ENCODE data around the gene CARS1. TPM values are rescaled to one million over a fixed set of nuclear protein-coding genes. Genes with fewer than 3 reads are reported as not detected.

The CARS1 gene
- total RNA-seq, 2 donors from 2014 or later: 15.8 to 20.8 TPM

DNA sequence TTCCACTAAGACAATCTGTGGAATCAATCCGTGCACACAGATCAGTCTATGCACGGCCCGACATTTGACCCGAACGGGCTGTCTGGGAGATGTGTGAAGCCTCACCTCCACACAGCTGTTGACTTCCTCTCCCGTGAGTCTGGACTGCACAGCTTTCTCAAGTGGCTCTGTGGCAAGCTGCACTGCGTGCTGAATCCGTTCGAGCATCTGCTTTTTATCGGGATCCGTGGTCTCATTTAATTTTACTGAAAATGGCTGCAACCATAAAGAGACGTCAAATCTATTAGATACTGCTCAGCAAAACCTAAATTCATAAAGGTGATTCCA is 19.3 kb downstream of the CARS1 start:
- H3K27ac ChIP-seq: no peak overlapping the region
- H3K9me3 ChIP-seq: no peaks in the 10 kb centered on the region
- 86 to 93% methylated on average over 7 to 12 of the region's 12 CpGs for WGBS, 2 donors
- peaks cover 14% of the 10 kb centered on the region for H3K4me1 ChIP-seq
- H3K27me3 ChIP-seq: no peaks in the 10 kb centered on the region
- DNase-seq (no peak), ATAC-seq (no peak)
- intact Hi-C loops (cut with DNase I): loop anchor here (5.0 kb wide), 1 partner anchor 54 kb away; no protein-coding TSS in a partner anchor
- no peak for TF ChIP-seq POLR2A (IDR thresholded peaks at IDR 0.05)
- no peak for TF ChIP-seq CTCF (IDR thresholded peaks at IDR 0.05)
- no peak overlapping the region for H3K4me3 ChIP-seq
- H3K36me3 ChIP-seq (replicated peaks in 1 of 2; ENCODE audit: insufficient read depth in 1 of 2, low read depth in 2 of 2): peaks cover 8 to 16% of the 10 kb centered on the region in 2 donors

DNA sequence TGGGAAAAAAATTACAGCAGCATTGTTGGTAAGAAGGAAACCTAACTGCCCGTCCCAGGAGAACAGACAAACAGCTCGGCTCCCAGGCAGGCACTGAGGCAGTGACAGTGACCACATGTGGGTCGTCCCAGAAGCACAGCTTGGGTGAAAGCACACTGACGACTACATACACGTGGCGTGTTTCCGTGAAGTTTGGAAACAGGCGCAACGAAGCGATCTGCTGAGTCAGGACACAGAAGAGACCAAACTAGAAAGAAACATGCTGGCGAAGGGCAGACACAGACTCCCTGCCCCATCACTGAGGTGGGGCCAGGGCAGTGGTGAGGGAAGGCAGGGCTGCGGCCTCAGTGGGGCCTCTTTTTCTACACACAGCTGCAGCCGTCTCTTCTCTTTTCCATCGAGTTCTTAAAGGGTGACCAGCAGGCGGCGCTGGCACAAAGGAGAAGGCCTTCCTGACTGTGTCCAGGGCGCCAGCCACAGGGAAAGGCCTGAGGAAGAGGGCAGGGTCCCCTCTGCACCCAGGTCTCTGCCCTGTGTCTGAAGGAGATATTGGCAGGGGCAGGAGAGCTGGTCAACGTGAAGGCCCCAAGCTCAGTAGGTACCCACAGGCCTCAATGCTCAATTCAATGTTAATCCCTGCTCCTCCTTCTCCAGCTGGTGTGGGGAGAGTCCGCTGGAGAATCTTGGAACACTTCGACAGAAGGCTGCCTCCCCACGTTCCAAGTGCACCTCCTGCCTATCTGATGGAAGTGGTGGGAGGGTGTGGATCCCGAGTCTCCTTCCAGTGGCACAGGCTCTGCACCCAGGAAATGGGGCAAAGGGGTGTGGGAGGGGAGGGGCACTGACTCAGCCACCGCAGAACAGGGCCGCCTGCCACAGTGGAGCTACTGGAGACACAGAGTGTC is 19.9 kb downstream of the CARS1 start:
- peaks cover 8% of the 10 kb centered on the region for H3K4me1 ChIP-seq
- 53 to 67% methylated on average over 21 to 24 of the region's 24 CpGs for WGBS, 2 donors
- H3K4me3 ChIP-seq: no peak overlapping the region
- intact Hi-C loops (cut with DNase I): loop anchor here (5.0 kb wide), 1 partner anchor 55 kb away; no protein-coding TSS in a partner anchor
- no peak overlapping the region for H3K27ac ChIP-seq
- H3K27me3 ChIP-seq: no peaks in the 10 kb centered on the region
- no peaks in the 10 kb centered on the region for H3K9me3 ChIP-seq
- H3K36me3 ChIP-seq (replicated peaks in 1 of 2; ENCODE audit: insufficient read depth in 1 of 2, low read depth in 2 of 2): peaks cover 8 to 16% of the 10 kb centered on the region in 2 donors
- DNase-seq (peak; percentile 81 to 86 (median 84)), ATAC-seq (peak; percentile 85)
- TF ChIP-seq POLR2A (IDR thresholded peaks at IDR 0.05) (no peak), CTCF (IDR thresholded peaks at IDR 0.05) (peak; percentile 43 to 78 (median 71))

DNA sequence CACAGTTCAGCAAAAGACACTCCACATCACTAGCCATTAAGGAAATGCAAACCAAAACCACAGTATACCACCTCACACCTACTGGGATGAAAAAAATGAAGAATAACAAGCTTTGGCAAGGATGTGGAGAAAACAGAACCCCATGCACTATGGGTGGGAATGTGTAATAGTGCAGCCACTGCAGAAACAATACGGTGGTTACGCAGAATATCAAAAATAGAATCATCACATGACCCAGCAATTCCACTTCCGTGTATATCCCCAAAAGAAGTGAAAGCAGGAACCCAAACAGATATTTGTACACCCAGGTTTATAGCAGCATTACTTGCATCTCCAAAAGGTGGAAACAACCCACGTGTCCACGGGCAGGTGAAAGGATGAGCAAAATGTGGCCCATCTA is 20.8 kb downstream of the CARS1 start:
- Histone ChIP-seq H3K4me3 (no peak overlapping the region), H3K27ac (no peak overlapping the region), H3K9me3 (no peaks in the 10 kb centered on the region), H3K27me3 (no peaks in the 10 kb centered on the region), H3K4me1 (no peaks in the 10 kb centered on the region), H3K36me3 (replicated peaks in 1 of 2; ENCODE audit: insufficient read depth in 1 of 2, low read depth in 2 of 2) (peaks cover 8 to 16% of the 10 kb centered on the region in 2 donors)
- TF ChIP-seq CTCF (IDR thresholded peaks at IDR 0.05): no peak
- no peak for TF ChIP-seq POLR2A (IDR thresholded peaks at IDR 0.05)
- 64 to 79% methylated on average over 5 of the region's 5 CpGs for WGBS, 2 donors
- DNase-seq (no peak), ATAC-seq (no peak)
- intact Hi-C loops (cut with DNase I): loop anchor here (5.0 kb wide), 1 partner anchor 56 kb away; no protein-coding TSS in a partner anchor

GRCh38 chr11:3035333-3035732 is 21.9 kb downstream of the CARS1 start:
- Histone ChIP-seq H3K27ac (no peak overlapping the region), H3K4me3 (no peak overlapping the region), H3K27me3 (no peaks in the 10 kb centered on the region), H3K4me1 (no peaks in the 10 kb centered on the region), H3K36me3 (replicated peaks in 1 of 2; ENCODE audit: insufficient read depth in 1 of 2, low read depth in 2 of 2) (peaks cover 8 to 14% of the 10 kb centered on the region in 2 donors), H3K9me3 (no peaks in the 10 kb centered on the region)
- DNase-seq (no peak), ATAC-seq (no peak)
- intact Hi-C loops (cut with DNase I): loop anchor here (5.0 kb wide), 1 partner anchor 57 kb away; no protein-coding TSS in a partner anchor
- TF ChIP-seq POLR2A (IDR thresholded peaks at IDR 0.05) (no peak), CTCF (IDR thresholded peaks at IDR 0.05) (no peak)

Measured in body of pancreas (tissue), 4 donors.